ELR (cell line): ENCODE data around the gene MEIKIN.

ENCODE experiments used
- DNase-seq: peaks from one replicate; pipeline ENCODE4 v3.0.0-alpha.2; 2015; ENCODE audit warnings: low read depth

MEIKIN gene, protein sequence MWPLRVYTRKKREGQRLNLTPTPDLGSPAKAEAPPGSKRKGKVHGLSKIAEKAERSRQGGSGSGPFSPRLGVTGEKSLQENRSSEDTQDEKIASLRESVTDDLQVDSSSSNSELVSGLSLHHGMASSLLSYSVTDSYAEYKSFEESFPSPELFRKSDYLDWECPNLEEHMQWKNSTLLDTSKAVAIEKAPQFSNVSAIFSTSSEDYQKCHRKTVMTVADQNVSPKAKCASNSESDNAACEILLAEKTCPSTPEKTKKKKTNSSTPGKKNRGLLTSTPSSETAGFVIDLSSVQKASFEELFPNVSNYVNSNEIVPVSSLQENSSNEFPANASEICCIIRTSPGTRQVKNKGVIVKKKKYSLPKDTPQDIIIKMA

DNA sequence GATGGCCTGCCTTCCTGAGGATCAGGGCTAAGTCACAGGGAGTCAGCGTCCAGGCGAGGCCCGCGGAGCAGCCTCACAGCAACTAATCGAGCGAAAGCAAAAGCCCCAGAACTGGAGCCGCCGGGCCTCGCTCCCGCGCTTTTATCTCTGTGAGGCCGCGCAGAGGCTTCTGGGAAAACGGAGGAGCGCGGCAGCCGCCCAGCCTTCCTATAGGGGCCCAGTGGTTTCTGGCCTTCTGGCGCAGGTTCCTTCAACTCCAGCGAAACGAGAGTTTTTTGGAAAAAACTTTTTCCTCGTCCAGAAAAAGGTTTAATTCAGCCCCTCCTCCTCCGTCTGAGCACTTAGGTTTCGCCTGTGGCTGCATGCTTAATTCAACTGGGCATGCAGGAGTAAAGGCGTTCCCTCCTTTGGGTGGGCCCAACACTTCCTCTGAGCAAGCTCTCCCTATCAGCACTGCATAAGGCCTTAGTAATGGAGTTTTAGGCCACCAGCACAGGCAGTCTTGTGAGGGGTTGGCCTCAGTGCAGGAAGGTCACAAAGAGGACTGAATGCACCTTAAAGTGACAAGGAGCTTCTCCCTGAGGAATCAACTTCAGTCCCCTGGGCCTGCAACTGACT, at the start of gene MEIKIN:
TSS of gene MEIKIN (minus strand) at position 113 of the 618 bp plus-strand sequence. CDS start 158 bp downstream, outside the sequence.
- no peak for DNase-seq

DNA sequence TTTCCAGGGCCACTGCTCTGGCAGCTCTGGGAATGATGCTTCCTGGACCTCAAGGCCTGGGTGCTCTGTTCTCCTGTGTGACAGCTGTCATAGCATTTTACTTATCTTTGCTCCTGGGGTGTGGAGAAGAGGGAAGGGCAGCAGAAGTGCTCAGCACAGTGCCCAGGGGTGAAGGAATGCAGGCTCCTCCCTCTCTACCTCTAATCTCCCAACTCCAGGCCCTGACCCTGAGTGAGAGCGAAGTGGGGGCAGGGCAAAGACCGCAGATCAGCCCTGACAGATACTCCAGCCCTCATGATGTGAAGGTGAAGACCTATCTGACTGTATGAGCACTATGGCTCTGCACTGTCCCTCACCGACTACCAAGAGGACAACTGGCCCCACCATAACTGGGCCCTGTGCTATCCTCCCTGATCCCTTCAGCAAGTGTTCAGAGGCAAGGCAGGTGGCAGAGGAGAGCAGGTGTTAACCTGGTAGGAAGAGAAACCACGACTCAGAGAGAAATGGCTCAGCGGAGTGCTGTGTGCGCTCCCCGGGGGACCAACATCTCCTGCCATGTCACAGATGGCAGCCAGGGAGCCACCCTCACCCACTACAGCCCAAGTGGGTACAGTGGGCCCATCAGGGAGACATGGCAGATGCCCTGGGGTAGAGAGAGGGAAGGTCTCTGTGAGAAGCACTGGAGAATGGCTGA, 49.2 kb upstream of the MEIKIN start:
- DNase-seq: no peak

DNA sequence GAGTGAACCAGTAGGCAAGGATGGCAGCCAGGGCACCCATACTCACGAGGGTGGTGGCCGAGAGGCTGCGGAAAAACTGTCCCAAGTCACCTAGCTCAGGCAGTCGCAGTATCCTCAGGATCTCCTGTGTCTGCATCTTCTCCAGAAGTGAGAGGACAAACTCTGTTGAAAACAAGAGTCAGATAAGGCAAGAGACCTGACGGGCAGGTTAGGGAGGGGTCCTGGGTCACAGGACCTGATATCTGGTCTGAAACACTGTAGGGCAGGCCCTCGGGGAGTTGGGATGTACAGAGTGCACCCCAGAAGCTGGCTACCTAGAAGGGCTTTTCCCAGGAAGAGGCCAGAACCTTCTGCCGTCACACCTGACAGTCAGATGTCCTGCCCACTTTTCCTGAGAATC, 48.6 kb upstream of the MEIKIN start:
- DNase-seq: no peak

DNA sequence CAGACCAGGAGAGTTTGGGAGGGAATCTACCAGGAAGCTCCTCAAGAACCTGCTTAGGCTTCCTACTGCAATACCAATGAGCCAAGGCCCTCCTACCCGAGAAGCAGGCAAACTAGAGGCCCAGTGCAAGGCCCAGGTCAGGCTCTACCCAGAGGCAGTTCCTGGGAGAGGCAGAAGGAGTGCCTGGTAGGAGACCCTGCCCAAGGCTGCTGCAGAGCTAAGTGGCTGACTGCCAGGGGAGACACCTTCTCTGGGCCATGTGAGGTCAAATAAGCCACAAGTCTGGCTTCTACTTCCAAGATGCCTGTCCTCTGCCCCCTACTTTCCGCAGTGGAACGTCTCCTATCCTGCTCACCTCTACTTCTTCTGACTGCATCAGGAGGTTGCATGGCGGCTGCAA, 48.2 kb upstream of the MEIKIN start:
- DNase-seq: no peak

DNA sequence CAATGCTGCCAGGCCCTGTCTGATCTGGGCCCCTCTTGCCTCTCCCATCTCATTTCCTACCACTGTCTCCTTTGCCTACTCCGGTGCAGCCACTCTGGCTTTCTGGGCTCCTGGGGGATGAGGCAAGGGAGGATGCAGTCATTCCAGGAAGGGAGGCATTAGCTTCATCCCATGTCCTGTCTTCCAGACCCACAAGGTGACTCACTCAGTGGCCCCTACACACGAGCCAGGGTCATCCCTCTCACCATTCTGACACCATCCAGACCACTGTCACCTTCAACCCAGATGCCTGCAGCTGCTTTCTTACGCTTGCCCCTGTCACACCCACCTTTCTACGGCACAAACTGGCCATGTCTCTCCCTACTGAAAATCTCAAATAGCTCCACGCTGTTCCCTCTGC, 46.9 kb upstream of the MEIKIN start:
- DNase-seq: peak; percentile 30

DNA sequence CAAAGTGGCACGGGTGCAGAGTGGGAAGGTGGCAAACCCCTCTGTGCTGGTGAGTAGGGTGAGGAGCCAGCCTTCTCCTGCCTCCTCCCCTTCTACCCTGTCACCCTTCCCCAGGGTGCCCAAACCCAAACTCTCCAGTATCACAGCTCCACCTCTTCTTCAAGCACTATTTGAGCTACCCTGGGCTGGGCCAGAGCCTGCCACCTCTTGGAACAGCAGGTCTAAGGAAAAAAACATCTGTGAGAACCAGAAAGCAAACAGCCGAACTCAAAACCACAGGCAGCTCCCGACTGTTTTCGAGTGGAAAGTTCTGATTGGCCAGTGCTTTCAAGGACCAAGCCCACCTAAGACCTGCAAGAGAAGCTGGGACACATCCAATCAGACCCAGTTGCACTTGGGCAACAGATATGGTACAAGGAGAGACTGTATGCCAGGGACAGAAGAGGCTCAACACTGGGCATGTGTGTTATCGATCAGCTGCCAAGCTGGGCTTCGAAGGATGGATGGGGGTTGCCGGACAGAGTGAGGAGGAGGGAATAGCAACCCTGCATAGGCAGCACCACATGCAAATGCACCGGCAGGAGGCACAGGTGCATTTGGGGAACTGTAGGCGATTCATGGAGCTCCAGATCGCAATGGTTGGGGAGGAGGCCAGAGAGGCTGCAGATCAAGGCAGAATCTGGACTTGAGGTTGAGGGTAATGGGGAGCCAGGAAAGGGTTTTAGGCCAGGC, 46.3 kb upstream of the MEIKIN start:
- DNase-seq: no peak

DNA sequence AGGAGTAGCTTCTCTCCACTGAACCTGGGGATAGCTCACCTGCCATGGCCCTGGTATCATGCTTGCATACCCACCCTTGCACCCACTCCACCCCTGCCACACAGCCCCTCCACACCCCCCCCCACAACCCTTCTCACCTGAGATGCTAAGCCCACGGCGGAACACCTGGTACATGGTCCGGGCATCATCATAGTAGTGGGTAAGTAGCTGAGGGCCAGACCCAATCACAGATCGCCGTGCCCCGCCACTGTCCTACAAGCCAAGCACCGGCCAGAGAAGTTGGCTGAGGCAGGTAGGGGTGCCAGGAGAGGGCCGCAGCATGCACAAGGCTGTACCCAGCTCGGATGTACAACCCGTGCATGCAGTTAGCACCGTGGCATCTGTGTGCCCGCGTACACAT, 45.3 kb upstream of the MEIKIN start:
- no peak for DNase-seq

DNA sequence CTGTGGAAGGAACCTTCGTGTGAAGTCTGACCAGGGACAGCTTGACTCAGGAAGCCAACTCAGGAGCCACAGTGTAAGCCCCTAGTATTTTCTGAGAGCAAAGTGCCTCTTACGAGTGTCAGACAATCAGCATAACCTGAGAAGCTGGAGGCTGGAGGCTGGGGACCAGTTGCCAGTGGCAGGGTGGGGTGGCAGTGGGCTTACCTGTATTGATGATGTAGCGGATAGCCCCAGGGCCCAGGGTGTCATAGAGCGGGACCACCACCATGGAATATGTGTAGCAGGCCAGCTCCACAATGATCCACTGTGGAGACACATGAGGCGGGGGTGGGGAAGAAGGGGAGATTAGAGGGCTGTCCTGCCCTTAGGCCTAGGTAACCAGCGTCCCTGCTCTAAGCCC, 43.1 kb upstream of the MEIKIN start:
- no peak for DNase-seq

DNA sequence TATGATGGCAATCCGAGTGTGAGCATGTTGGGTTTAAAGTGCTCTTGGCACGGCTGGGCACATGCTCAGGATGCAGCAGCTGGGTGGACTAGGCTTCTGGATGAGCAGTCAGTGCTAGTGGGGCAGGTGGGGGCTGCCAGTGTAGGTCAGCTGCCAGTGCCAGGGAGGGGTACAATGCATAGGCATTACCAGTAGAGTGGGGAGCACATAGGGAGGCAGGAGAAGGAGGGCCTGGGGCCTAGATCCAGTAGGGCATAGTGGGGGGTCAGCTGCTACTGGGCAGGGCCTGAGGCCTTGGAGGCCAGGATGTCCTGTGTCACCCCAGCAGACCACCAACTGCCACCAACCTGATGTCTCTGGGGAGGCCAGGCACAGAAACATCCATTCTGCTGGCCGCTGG, 41.8 kb upstream of the MEIKIN start:
- no peak for DNase-seq

DNA sequence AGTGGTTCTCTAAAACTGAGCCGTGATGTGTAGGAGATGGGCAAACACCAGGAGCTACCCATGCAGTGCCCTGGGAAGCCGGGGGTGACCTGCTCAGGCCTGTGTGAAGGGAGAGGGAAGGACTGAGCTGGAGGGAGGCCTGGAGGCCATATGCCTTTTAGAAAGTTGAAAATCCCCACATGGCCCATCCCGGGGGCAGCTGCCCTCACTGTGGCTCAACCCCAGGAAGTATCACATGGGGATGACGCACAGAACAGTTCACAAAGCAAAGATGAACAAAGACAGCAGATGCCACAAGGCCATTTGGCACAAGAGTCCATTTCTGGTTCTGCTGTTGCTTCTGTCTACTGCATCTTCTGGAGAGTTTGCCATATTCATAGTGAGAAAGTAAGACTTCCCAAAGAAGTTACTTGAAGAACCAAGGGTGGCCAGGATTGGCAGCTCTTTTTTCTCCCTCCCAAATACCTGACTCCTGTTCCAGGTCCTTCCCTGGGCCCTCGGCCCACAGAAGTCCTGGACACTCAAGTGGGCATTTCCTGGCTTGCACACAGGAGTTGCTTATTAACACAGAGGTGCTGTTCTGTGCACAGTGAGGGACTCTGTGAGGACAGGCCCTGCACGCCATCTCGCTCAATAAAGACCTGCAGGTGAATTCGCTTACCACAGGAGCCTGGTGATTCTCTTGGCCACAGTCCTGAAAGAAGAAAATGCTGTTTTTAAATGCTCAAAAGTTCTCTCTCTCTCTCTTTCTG, 40.9 kb upstream of the MEIKIN start:
- DNase-seq: no peak

DNA sequence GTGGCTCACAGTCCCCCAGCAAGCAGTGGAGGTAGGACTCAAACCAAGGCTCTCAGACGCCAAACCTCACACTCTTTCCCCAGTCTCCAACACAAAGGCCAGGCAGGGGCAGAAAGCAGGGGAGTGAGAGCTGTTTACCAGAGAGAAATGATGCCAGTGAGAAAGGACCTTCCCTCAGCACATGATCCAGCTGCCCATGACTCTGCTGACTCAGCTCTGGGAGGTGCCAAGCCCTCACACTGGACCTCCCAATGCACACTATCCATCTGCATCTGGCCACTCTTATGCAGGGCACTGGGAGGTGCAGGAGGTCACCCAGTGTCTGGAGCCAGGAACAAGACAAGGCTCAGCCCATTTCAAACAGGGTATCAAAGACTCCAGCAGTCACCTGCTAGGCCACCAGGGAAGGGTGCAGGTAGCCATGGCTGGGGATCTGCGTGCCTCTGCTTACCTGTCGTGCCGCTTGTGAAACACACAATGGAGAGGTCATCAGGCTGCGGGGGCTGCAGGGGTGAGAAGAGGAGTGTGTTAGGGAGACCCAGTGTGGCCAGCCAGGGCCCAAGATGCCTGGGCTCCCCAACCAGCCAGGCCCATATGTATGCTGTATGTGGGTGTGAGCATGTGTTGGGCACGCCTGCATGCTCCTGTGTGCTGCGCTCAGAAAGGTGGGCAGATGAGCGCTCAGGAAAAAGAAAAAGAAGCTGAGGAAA, 39.6 kb upstream of the MEIKIN start:
- no peak for DNase-seq

DNA sequence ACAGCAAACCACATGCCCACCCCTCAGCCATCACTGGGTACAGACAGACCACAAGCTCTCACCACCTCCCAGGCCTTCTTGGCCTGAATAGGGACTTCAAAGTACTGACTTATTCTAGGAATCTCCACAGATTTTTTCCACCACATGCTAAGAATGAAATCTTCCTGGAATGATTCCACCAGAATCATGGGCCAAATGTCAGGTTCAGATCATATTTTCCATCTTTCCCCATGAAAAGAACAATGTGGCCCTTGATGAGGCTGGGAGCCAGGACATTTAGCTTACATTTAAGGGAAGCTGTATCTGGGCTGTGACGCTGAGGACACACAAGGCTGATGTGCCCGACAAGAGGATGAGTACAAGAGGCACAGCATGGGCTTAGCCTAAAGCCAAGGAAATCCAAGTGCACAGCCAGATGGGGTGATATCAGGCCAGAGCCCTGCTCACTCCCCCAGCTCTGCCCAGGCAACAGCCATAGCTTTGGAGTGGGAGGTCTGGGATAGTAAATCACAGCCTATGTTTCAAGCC, 37.8 kb upstream of the MEIKIN start:
- no peak for DNase-seq

DNA sequence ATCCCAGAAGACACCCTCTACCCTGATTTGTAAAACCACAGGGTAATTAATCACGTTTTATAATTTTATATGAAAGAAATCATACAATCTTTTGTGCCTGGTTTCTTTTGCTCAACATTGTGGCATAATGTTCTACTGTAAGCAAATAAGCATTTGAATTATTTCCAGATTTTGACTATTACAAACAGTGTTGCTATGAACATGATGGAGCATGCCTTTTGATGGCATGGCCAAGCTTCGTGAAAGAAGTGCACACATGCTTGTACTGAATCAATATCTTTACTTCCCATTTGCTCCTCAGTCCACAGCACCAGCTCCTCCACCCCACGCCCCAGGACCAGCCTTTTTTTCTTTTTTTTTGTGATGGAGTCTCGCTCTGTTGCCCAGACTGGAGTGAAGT, 36.1 kb upstream of the MEIKIN start:
- DNase-seq: no peak

DNA sequence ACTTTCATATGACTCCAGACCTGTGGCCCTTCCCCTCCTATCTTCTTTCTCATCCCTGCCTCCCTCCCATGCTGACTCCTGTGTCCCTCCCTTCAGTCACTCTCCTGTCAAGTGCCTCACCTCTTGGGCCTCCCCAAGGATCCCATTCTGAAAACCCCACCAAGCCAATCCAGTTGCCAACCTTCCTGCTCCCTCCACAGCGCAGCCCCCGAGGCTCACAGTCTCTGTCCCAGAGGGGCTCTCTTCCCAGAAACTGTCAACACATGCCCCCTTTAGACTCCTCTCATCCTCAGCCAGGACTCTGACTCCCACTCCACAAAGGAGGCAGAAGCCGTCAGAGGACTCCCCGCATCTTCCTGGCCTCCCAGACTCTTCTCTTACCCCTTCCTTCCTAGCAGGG, 35.2 kb upstream of the MEIKIN start:
- no peak for DNase-seq

DNA sequence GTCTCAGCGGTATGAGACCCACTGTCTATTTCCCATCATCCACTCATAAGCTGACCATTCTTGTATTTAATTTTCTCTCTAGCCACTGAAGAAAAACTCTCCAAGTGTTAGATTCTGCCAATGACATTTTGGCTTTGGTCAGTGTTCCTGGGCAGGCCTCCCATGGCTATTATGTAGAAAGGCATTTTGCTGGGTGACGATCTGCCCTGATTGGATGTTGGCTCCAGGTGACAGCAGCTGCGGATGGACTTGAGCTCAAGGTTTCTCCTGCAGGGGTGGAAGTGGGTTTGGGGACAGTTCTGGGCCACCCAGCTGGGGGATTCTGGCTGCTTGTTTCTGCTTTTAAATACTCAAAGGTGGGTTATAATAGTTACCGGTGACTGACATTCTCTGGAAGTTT, 34.4 kb upstream of the MEIKIN start:
- DNase-seq: no peak

DNA sequence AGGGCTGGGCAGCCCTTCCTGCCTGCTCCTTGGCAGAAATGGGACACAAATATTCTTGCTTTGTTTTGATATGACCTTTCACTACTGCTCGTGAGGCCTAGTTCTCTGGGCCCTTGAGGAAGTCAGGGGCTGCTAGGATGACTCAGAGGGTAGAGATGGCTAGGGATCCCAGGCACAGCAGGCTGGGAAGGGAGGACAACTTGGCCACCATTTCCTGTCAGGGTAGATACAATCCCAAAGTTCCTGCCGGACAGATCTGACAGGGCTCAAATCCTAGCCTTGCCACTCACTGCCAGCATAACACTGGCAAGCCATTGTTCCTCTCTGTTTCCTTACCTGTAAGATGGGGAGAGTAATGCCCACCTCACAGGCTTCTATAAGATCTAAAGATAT, 31.7 kb upstream of the MEIKIN start:
- peak; percentile 31 for DNase-seq

DNA sequence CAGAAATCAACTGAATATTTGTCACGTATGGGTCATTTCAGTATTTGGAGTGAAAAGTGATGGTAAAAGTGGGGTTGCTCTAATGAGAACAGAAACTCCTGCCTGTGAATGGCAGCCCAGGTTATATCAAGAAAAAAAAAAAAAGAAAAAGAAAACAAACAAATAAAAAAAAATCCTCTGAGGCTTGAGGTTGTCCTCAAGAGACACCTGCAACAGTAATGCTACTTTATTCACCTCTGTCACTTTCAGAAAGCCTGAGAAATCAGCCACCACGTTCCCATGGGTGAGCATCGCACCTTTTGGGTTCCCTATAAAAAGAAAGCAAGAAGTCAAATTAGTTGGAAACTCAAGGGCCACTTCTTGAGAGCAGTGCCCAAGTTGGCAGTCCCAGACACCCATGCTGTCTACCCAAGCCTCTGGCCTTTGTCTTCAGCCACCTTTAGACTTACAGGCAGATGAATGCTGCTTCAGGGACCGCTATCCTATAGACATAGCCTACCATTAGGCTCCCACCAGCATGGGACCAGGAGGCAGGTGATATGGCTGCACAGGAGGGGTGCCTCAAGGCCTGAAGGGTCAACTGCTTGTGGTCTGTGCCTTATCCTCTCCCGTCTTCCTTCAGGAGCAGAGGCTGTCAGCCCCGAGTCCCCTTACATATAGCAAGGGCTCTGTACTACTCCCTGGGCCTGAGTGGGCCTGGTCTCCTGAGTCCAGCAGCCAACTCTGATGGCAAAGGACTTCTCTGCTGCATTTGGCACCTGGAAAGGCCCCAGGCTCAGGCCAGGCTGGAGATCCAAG, 31.1 kb upstream of the MEIKIN start:
- DNase-seq: no peak

DNA sequence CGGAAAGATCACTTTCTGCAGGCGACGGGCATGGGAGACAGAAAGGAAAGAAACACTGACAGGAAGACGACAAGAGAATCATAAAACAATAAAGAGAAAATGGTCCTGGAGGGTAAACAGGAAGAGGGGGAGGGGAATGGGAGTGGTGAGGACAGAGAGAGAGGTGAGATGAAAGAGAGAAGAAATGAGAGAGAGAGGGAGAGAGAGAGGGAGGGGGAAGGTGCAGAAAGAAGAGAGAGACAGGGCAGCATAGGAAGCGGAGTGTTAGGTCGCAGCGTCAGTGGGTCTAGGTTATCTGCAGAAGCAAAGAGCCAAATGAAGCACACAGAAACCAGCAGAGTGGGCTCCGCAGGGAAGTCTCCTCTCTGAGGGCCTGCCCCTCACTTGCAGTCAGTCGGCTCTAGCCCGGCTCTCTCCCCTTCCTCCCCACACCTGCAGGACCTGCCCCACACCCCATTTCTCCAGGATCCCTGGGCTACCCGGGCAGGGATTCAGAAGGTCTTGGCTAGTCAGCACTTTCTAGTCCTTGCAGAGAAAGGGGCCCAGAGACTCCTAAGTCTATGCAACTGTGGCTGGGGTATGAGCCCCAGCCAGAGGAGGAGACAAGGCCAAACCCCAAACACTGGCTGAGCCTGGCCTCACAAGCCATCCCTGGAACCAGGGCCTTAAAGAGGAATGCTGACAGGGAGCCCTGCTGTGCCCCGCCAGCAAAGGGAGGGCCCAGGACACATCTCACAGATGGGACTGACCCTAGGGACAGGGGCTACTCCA, 29.7 kb upstream of the MEIKIN start:
- DNase-seq: no peak

DNA sequence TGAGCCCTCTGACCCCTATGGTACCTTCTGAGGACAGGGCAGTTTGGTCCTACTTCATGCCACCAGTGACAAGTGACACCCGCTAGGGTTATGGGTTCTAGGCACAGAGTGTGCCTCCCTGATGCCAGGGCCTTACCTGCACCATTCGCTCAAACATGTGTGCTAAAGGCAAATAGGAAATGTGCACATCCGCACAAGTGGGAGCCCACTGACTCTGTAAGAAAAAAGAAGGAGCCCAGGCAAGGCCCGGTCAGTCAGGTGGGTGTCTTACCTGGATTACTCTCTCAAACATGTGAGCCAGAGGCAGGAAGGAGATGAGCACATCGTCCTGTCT, 29.1 kb upstream of the MEIKIN start:
- DNase-seq: no peak

DNA sequence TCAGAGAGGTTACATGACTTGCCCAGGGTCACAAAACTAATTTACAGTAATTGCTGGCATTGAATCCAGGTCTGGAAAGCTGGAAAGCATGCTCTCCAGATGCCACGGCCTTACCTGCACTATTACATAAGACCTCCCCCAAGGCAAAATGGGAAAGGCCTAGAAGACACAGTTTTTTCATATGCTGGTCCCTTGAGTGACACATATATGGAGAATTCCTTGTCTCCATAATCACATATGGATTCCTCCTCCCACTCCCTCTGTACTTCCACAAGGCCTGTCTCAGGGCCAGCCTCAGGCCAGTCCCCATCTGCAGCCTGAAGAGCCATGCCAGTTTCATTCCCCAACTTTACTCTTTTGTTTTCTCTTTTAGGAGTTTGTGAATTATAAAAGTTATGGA, 28.6 kb upstream of the MEIKIN start:
- DNase-seq: no peak
